ENCODE data around the gene CACUL1. TPM values are rescaled to one million over a fixed set of nuclear protein-coding genes. Genes with fewer than 3 reads are reported as not detected.

The CACUL1 gene
- total RNA-seq, 1 donor from 2014 or later, result 27.6 TPM

- Mint-ChIP-seq H3K36me3 (ENCODE audit: low read depth) (no peaks in the 10 kb centered on the region), H3K4me1 (no peaks in the 10 kb centered on the region), H3K9me3 (peaks cover 7% of the 10 kb centered on the region), H3K27ac (no peak overlapping the region), H3K4me3 (no peak overlapping the region), H3K27me3 (peaks cover 3% of the 10 kb centered on the region)
- intact Hi-C loops (cut with micrococcal nuclease), result no loop called here
- DNase-seq, result no peak
These were observed 26.8 kb upstream of the CACUL1 start for GRCh38 chr10:118781541-118781940.

- peaks cover 7% of the 10 kb centered on the region for H3K9me3 Mint-ChIP-seq
- H3K27ac Mint-ChIP-seq, result no peak overlapping the region
- H3K36me3 Mint-ChIP-seq (ENCODE audit: low read depth), result no peaks in the 10 kb centered on the region
- no peaks in the 10 kb centered on the region for H3K4me1 Mint-ChIP-seq
- no peak for DNase-seq
- H3K4me3 Mint-ChIP-seq, result no peak overlapping the region
- no peaks in the 10 kb centered on the region for H3K27me3 Mint-ChIP-seq
- intact Hi-C loops (cut with micrococcal nuclease), result no loop called here
These were observed 24.0 kb upstream of the CACUL1 start for GRCh38 chr10:118778727-118779126.

- H3K4me3 Mint-ChIP-seq, result no peak overlapping the region
These were observed 22.2 kb upstream of the CACUL1 start for GRCh38 chr10:118776960-118777359.

GRCh38 chr10:118776033-118776432 is 21.3 kb upstream of the CACUL1 start:
- H3K9me3 Mint-ChIP-seq, result peaks cover 7% of the 10 kb centered on the region
- no peaks in the 10 kb centered on the region for H3K4me1 Mint-ChIP-seq
- H3K27me3 Mint-ChIP-seq, result peaks cover 2% of the 10 kb centered on the region
- H3K4me3 Mint-ChIP-seq, result no peak overlapping the region
- DNase-seq, result no peak
- H3K27ac Mint-ChIP-seq, result no peak overlapping the region
- H3K36me3 Mint-ChIP-seq (ENCODE audit: low read depth), result no peaks in the 10 kb centered on the region
- intact Hi-C loops (cut with micrococcal nuclease), result no loop called here

More at GRCh38 chr10:118776960-118777359, 22.2 kb upstream of the CACUL1 start:
- H3K9me3 Mint-ChIP-seq, result peaks cover 7% of the 10 kb centered on the region
- H3K4me1 Mint-ChIP-seq, result no peaks in the 10 kb centered on the region
- DNase-seq, result no peak
- H3K36me3 Mint-ChIP-seq (ENCODE audit: low read depth), result no peaks in the 10 kb centered on the region
- H3K27ac Mint-ChIP-seq, result no peak overlapping the region
- H3K27me3 Mint-ChIP-seq, result no peaks in the 10 kb centered on the region
- intact Hi-C loops (cut with micrococcal nuclease), result no loop called here

GRCh38 chr10:118775478-118775877 is 20.7 kb upstream of the CACUL1 start:
- Mint-ChIP-seq H3K27me3 (peaks cover 5% of the 10 kb centered on the region), H3K4me3 (no peak overlapping the region), H3K9me3 (peaks cover 7% of the 10 kb centered on the region), H3K27ac (no peak overlapping the region), H3K36me3 (ENCODE audit: low read depth) (no peaks in the 10 kb centered on the region), H3K4me1 (no peaks in the 10 kb centered on the region)
- intact Hi-C loops (cut with micrococcal nuclease), result no loop called here
- no peak for DNase-seq

- H3K4me3 Mint-ChIP-seq, result no peak overlapping the region
These were observed 18.3 kb upstream of the CACUL1 start for GRCh38 chr10:118773041-118773440.

GRCh38 chr10:118771976-118772375 is 17.2 kb upstream of the CACUL1 start:
- H3K27ac Mint-ChIP-seq, result no peak overlapping the region
- DNase-seq, result no peak

More at GRCh38 chr10:118773041-118773440, 18.3 kb upstream of the CACUL1 start:
- H3K27me3 Mint-ChIP-seq, result peaks cover 5% of the 10 kb centered on the region
- no peaks in the 10 kb centered on the region for H3K4me1 Mint-ChIP-seq
- DNase-seq, result no peak
- H3K27ac Mint-ChIP-seq, result no peak overlapping the region
- intact Hi-C loops (cut with micrococcal nuclease), result no loop called here
- H3K36me3 Mint-ChIP-seq (ENCODE audit: low read depth), result no peaks in the 10 kb centered on the region
- peaks cover 7% of the 10 kb centered on the region for H3K9me3 Mint-ChIP-seq

GRCh38 chr10:118769898-118770600 is 15.3 kb upstream of the CACUL1 start:
- Mint-ChIP-seq H3K27me3 (peaks cover 5% of the 10 kb centered on the region), H3K4me1 (no peaks in the 10 kb centered on the region), H3K36me3 (ENCODE audit: low read depth) (no peaks in the 10 kb centered on the region), H3K4me3 (no peak overlapping the region), H3K27ac (no peak overlapping the region), H3K9me3 (no peaks in the 10 kb centered on the region)
- intact Hi-C loops (cut with micrococcal nuclease), result no loop called here
- DNase-seq, result no peak

More at GRCh38 chr10:118771976-118772375, 17.2 kb upstream of the CACUL1 start:
- Mint-ChIP-seq H3K4me3 (no peak overlapping the region), H3K9me3 (peaks cover 1% of the 10 kb centered on the region), H3K27me3 (peaks cover 5% of the 10 kb centered on the region), H3K4me1 (no peaks in the 10 kb centered on the region), H3K36me3 (ENCODE audit: low read depth) (no peaks in the 10 kb centered on the region)
- intact Hi-C loops (cut with micrococcal nuclease), result no loop called here

- Mint-ChIP-seq H3K4me1 (no peaks in the 10 kb centered on the region), H3K27ac (no peak overlapping the region), H3K9me3 (no peaks in the 10 kb centered on the region), H3K27me3 (peaks cover 6% of the 10 kb centered on the region), H3K36me3 (ENCODE audit: low read depth) (no peaks in the 10 kb centered on the region), H3K4me3 (no peak overlapping the region)
- intact Hi-C loops (cut with micrococcal nuclease), result no loop called here
- no peak for DNase-seq
These were observed 13.5 kb upstream of the CACUL1 start for GRCh38 chr10:118768041-118768919.

- no peak overlapping the region for H3K27ac Mint-ChIP-seq
- no peak for DNase-seq
- intact Hi-C loops (cut with micrococcal nuclease), result no loop called here
- H3K4me3 Mint-ChIP-seq, result no peak overlapping the region
- no peaks in the 10 kb centered on the region for H3K4me1 Mint-ChIP-seq
- peaks cover 6% of the 10 kb centered on the region for H3K27me3 Mint-ChIP-seq
- no peaks in the 10 kb centered on the region for H3K9me3 Mint-ChIP-seq
- no peaks in the 10 kb centered on the region for H3K36me3 Mint-ChIP-seq (ENCODE audit: low read depth)
These were observed 12.7 kb upstream of the CACUL1 start for GRCh38 chr10:118767297-118768040.

GRCh38 chr10:118764195-118764594 is 9.4 kb upstream of the CACUL1 start:
- no peak overlapping the region for H3K27ac Mint-ChIP-seq
- no peaks in the 10 kb centered on the region for H3K9me3 Mint-ChIP-seq
- no peak overlapping the region for H3K4me3 Mint-ChIP-seq
- no peak for DNase-seq
- H3K36me3 Mint-ChIP-seq (ENCODE audit: low read depth), result no peaks in the 10 kb centered on the region
- no peaks in the 10 kb centered on the region for H3K4me1 Mint-ChIP-seq
- H3K27me3 Mint-ChIP-seq, result peaks cover 1% of the 10 kb centered on the region
- intact Hi-C loops (cut with micrococcal nuclease), result no loop called here

- no peak for DNase-seq
- Mint-ChIP-seq H3K27me3 (peaks cover 1% of the 10 kb centered on the region), H3K27ac (no peak overlapping the region), H3K36me3 (ENCODE audit: low read depth) (no peaks in the 10 kb centered on the region), H3K9me3 (no peaks in the 10 kb centered on the region), H3K4me1 (no peaks in the 10 kb centered on the region), H3K4me3 (no peak overlapping the region)
- intact Hi-C loops (cut with micrococcal nuclease), result no loop called here
These were observed 8.6 kb upstream of the CACUL1 start for GRCh38 chr10:118763202-118763988.

- H3K27me3 Mint-ChIP-seq, result peaks cover 13% of the 10 kb centered on the region
- DNase-seq, result no peak
- H3K27ac Mint-ChIP-seq, result no peak overlapping the region
- H3K4me3 Mint-ChIP-seq, result no peak overlapping the region
- intact Hi-C loops (cut with micrococcal nuclease), result no loop called here
- H3K4me1 Mint-ChIP-seq, result peaks cover 5% of the 10 kb centered on the region
- no peaks in the 10 kb centered on the region for H3K9me3 Mint-ChIP-seq
- H3K36me3 Mint-ChIP-seq (ENCODE audit: low read depth), result no peaks in the 10 kb centered on the region
These were observed 5.5 kb upstream of the CACUL1 start for GRCh38 chr10:118760265-118760664.

Data from activated CD4-positive, alpha-beta T cell treated with anti-CD3 and anti-CD28 coated beads, Interleukin-2, amount 10 ng/mL, durations not matched to agents 24 days and 14 days (primary cell).